Activated T-cell treated with anti-CD3 and anti-CD28 coated beads for 1 hour (primary cell): Measurements from ENCODE around the gene LIMK1.
"Not testable (repeated sequence)": the region's sequence is repeated elsewhere in the genome, so short reads cannot be mapped to it uniquely, and the experiment has no call there.

ENCODE experiments used
- DNase-seq: peaks from one replicate; pipeline ENCODE4 v3.0.0-alpha.2; 2020; ENCODE audit warnings: low read depth

Gene LIMK1

DNA sequence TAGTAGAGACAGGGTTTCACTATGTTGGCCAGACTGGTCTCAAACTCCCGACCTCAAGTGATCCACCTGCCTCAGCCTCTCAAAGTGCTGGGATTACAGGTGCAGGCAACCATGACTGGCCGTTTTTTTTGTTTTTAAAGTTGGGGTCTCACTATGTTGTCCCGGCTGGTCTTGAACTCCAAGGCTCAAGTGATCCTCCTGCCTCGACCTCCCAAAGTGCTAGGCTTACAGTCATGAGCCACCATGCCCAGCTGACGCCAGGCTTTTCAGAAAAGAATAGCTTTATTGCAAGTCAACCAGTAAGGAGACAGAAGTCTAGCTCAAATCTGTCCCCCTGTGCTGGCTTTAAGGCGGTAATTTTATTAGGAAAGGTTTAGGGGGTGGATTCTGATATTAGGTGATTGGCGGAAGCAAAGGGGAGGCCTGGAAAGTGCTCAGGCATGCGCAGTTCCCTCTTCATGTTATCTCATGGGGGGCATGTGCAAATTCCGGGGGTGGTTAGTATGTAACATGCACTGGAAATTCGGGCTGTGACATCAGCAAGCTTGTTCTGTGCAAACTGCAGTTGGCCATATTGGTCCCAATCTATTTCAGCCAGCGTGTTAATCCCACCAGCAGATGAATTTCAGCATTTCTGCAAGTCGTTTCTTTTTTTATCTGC, 42.7 kb downstream of the LIMK1 start:
- DNase-seq = no peak

- DNase-seq = no peak
Measured at GRCh38 chr7:74129887-74130286, 46.3 kb downstream of the LIMK1 start.

DNA sequence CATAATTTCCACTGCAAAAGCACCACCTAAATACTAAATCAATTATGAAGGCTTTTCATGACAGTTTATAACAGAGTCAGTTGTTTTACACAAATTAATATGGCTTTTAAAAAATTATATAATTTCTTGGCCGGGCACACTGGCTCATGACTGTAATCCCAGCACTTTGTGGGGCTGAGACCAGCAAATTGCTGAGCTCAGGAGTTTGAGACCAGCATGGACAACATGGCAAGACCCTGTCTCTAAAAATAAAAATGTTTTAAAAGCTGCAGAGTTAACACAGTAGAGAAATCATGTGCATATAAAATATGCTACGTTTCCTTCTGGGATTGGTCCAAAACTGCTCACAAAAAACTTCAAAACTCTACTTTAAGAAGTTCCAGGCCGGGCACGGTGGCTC, 46.9 kb downstream of the LIMK1 start:
- DNase-seq = no peak

DNA sequence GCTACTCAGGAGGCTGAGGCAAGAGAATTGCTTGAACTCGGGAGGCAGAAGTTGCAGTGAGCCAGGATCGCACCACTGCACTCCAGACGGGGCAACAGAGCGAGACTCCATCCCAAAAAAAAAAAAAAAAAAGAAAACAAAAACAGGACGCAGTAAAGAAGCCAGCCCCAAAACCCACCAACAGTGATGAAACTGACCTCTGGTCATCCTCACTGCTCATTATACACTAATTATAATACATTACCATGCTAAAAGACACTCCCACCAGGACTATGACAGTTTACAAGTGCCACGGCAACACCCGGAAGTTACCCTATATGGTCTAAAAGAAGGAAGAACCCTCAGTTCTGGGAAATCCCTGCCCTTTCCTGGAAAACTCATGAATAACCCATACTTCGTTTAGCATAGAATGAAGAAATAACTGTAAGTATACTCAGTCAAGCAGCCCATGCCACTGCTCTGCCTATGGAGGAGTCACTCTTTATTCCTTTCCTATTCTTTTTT, 50.6 kb downstream of the LIMK1 start:
- DNase-seq = no peak

- DNase-seq = no peak
Measured at GRCh38 chr7:74138334-74138867, 54.8 kb downstream of the LIMK1 start.

DNA sequence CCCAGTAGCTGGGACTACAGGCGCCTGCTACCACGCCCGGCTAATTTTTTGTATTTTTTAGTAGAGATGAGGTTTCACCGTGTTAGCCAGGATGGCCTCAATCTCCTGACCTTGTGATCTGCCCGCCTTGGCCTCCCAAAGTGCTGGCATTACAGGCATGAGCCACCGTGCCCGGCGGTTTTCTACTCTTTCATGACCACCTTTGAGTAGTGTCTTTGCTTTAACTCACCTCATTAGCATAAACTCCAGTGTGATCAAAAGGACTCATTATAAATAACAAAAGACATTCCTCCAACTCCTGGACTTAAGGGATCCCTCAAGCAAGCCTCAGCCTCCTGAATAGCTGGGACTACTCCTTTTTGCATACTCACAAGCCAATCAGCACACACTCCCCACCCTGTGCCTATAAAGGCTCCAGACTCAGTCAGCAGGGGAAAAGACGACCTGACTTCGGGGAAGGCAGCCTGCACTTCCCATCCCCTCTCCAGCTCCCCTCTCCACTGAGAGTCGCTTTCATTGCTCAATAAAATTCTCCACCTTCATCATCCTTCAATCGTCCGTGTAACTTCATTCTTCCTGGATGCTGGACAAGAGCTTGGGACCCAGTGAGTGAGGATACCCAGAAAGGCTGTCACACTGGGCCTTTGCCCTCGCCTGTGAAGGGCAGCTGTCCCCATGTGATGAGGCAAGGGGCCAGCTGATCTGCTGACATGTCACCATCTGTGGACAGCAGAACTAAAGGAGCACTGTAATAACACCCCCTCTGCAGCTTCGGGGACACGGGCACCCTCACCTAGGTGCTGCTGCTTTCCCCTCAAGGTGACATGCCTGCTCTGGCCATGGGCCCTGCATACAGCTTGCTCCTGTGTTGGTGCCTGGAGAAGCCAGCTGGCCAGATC, 55.6 kb downstream of the LIMK1 start:
- no peak for DNase-seq

DNA sequence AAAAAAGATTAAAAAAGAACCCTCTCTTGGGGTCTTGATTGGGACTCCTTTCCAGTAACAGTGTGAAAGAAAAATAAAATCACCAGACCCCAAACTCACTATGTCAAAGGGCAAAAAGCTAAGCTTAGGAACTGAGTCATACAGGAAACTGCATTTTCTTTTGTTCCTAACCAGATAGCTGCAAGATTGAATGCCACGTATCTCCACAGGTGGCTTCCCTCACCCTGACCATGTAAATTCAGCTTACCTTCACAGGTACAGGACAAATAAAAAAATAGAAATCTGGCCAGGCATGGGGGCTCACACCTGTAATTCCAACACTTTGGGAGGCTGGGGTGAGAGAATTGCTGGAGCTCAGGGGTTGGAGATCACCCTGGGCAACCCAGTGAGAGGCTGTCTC, 58.1 kb downstream of the LIMK1 start:
- DNase-seq = no peak

GRCh38 chr7:74143383-74143782, 59.8 kb downstream of the LIMK1 start:
- DNase-seq = no peak

DNA sequence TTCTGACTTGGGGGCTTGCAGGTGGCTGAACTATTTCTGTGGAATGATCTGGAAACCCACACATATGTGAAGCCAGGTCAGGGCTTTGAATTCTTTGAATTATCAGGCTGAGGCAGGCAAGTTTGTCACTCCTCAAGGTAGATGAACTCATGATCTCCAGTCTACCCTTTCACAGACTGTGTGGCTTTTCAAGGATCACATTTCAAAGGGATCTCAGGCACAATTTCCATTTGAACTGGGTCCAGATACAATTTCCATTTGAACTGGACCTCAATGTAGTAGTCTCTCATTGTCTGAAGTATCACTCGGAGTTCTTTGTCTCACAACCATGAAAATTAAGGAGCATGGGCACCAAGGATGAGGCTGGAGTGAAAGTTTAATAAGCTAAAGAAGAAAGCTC, 64.9 kb downstream of the LIMK1 start:
- no peak for DNase-seq

- DNase-seq = no peak
Measured at GRCh38 chr7:74149071-74149470, 65.5 kb downstream of the LIMK1 start.

DNA sequence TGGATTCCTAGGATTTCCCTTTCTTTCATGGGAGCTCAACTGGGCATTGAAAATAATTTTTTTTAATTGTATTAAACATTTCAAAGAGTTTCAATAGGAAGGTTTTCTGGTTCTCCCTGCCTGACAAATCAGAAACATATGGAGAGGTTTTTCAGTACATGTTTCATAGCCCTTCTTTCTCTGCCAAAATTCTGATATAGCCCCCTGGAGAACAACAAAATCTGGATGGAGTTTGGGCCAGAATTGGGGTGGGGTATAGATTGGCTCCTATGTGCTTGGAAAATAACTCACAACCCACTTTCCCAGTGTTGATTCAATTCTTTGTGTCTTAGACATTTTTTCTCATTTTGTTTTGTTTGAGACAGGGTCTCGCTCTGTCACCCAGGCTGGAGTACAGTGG, 66.0 kb downstream of the LIMK1 start:
- no peak for DNase-seq

- no peak for DNase-seq
Measured at GRCh38 chr7:74153736-74154135, 70.1 kb downstream of the LIMK1 start.

GRCh38 chr7:74155810-74156395, 72.3 kb downstream of the LIMK1 start:
- DNase-seq = no peak

- DNase-seq = no peak
Measured at GRCh38 chr7:74157605-74158004, 74.0 kb downstream of the LIMK1 start.

DNA sequence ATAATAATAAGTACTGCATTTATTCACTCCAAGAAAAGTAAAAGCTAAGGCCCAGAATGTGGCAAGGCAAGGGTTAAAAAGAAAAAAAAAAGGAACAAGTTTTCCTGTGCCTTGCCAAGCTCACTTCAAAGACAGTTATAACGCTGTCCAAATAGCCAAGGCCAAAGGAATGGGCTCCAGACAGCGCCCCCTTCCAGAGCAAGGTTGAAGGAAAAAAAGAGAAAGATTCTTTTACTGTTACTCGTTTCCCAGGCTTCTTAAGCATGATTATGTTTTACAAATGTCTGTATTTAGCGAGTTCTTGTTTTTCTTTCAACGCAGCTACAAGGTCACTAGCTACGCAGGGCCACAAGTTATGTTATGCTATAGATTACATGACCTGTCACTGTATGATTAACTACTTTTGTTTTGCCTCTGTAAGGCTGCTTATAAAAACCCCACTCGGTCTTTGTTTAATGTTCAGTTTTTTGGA, 81.4 kb downstream of the LIMK1 start:
- DNase-seq = no peak

- DNase-seq = no peak
Measured at GRCh38 chr7:74165867-74166593, 82.4 kb downstream of the LIMK1 start.

DNA sequence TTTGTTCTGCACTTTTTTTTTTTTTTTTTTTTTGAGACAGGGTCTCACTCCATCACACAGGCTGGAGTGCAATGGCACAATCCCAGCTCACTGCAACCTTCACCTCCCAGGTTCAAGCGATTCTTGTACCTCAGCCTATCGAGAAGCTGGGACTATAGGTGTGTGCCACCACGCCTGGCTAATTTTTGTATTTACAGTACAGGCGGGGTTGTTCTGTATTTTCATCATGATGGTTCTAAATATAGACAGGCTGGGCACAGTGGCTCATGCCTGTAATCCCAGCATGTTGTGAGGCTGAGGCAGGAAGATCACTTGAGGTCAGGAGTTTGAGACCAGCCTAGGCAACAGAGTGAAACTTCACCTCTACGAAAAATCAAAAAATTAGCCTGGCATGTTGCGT, 83.7 kb downstream of the LIMK1 start:
- DNase-seq = not testable (repeated sequence)
